ENCODE data around the gene BTG2.
"Not testable (repeated sequence)": the region's sequence is repeated elsewhere in the genome, so short reads cannot be mapped to it uniquely, and the experiment has no call there.

BTG2 gene

GRCh38 chr1:203296460-203297073, 8.8 kb upstream of the BTG2 start:
- Histone ChIP-seq H3K9me3 (replicated peaks in 1 of 2; ENCODE audit: control insufficient read depth in 2 of 2, insufficient read depth in 1 of 2, low read depth in 1 of 2, low read length in 2 of 2) (no peaks in the 10 kb centered on the region), H2AFZ (ENCODE audit: low read length) (no peak overlapping the region), H3K4me3 (ENCODE audit: low read length in 2 of 2) (no peak overlapping the region), H2BK120ac (ENCODE audit: low read depth, low read length) (no peak overlapping the region), H2BK15ac (ENCODE audit: low read length) (peak overlapping the region; percentile 62), H3K79me1 (ENCODE audit: low read depth, low read length) (no peaks in the 10 kb centered on the region), H3K23ac (ENCODE audit: low read depth, low read length, poor library complexity) (no peak overlapping the region), H3K27ac (replicated peaks; ENCODE audit: low read length) (no peak overlapping the region), H4K91ac (ENCODE audit: low read depth, low read length, poor library complexity) (no peak overlapping the region), H3K27me3 (ENCODE audit: control insufficient read depth in 3 of 3, insufficient read depth in 3 of 3, low read depth in 1 of 3, low read length in 3 of 3) (peaks cover 0 to 46% (median 2%) of the 10 kb centered on the region in 3 experiments), H3K14ac (ENCODE audit: low read length) (peak overlapping the region; percentile 17), H2BK12ac (ENCODE audit: low read length) (no peak overlapping the region), H4K8ac (ENCODE audit: low read depth, low read length) (no peak overlapping the region), H3K4me2 (ENCODE audit: insufficient read depth, low read length, poor library complexity, severe bottlenecking) (no peak overlapping the region), H3K36me3 (replicated peaks in 1 of 2; ENCODE audit: control insufficient read depth in 2 of 2, insufficient read depth in 2 of 2, low read length in 2 of 2) (no peaks in the 10 kb centered on the region), H3K4ac (ENCODE audit: low read length) (no peak overlapping the region), H2AK5ac (ENCODE audit: low read depth, low read length) (peak overlapping the region; percentile 23), H3K18ac (ENCODE audit: low read length) (peak overlapping the region; percentile 90), H3K9ac (ENCODE audit: low read depth, low read length, poor library complexity) (peak overlapping the region; percentile 39), H2BK5ac (ENCODE audit: low read length) (no peak overlapping the region), H3K4me1 (ENCODE audit: control insufficient read depth in 2 of 2, insufficient read depth in 1 of 2, low read depth in 1 of 2, low read length in 2 of 2) (peaks cover 0 to 1% of the 10 kb centered on the region in 2 donors)
- no CpG with 5 or more reads among the region's 7 CpGs for WGBS, 2 donors (ENCODE audit: extremely low coverage in 2 of 2, insufficient read length in 2 of 2, insufficient replicate concordance in 1 of 2)
- DNase-seq (ENCODE audit: low spot score) = no peak

- Histone ChIP-seq H3K36me3 (replicated peaks in 1 of 2; ENCODE audit: control insufficient read depth in 2 of 2, insufficient read depth in 2 of 2, low read length in 2 of 2) (no peaks in the 10 kb centered on the region), H3K27ac (replicated peaks; ENCODE audit: low read length) (no peak overlapping the region), H3K4me2 (ENCODE audit: insufficient read depth, low read length, poor library complexity, severe bottlenecking) (no peak overlapping the region), H3K79me1 (ENCODE audit: low read depth, low read length) (no peaks in the 10 kb centered on the region), H3K9me3 (replicated peaks in 1 of 2; ENCODE audit: control insufficient read depth in 2 of 2, insufficient read depth in 1 of 2, low read depth in 1 of 2, low read length in 2 of 2) (no peaks in the 10 kb centered on the region), H2BK120ac (ENCODE audit: low read depth, low read length) (no peak overlapping the region), H3K27me3 (ENCODE audit: control insufficient read depth in 3 of 3, insufficient read depth in 3 of 3, low read depth in 1 of 3, low read length in 3 of 3) (peaks cover 0 to 60% (median 8%) of the 10 kb centered on the region in 3 experiments), H4K91ac (ENCODE audit: low read depth, low read length, poor library complexity) (no peak overlapping the region), H2AK5ac (ENCODE audit: low read depth, low read length) (no peak overlapping the region), H3K4me3 (ENCODE audit: low read length in 2 of 2) (no peak overlapping the region), H3K4ac (ENCODE audit: low read length) (no peak overlapping the region), H2BK15ac (ENCODE audit: low read length) (no peak overlapping the region), H3K14ac (ENCODE audit: low read length) (no peak overlapping the region), H3K18ac (ENCODE audit: low read length) (no peak overlapping the region), H2BK12ac (ENCODE audit: low read length) (no peak overlapping the region), H3K9ac (ENCODE audit: low read depth, low read length, poor library complexity) (no peak overlapping the region), H3K23ac (ENCODE audit: low read depth, low read length, poor library complexity) (no peak overlapping the region), H4K8ac (ENCODE audit: low read depth, low read length) (no peak overlapping the region), H2AFZ (ENCODE audit: low read length) (no peak overlapping the region), H2BK5ac (ENCODE audit: low read length) (no peak overlapping the region), H3K4me1 (ENCODE audit: control insufficient read depth in 2 of 2, insufficient read depth in 1 of 2, low read depth in 1 of 2, low read length in 2 of 2) (peaks cover 0 to 1% of the 10 kb centered on the region in 2 donors)
- DNase-seq (ENCODE audit: low spot score) = no peak
- no CpG with 5 or more reads among the region's 4 CpGs for WGBS, 2 donors (ENCODE audit: extremely low coverage in 2 of 2, insufficient read length in 2 of 2, insufficient replicate concordance in 1 of 2)
Measured at GRCh38 chr1:203299169-203299568, 6.2 kb upstream of the BTG2 start.

GRCh38 chr1:203299719-203300429, 5.4 kb upstream of the BTG2 start:
- H3K27ac ChIP-seq (replicated peaks; ENCODE audit: low read length); H3K79me1 ChIP-seq (ENCODE audit: low read depth, low read length); H3K23ac ChIP-seq (ENCODE audit: low read depth, low read length, poor library complexity); H4K91ac ChIP-seq (ENCODE audit: low read depth, low read length, poor library complexity); H3K4ac ChIP-seq (ENCODE audit: low read length); H3K14ac ChIP-seq (ENCODE audit: low read length); H3K9me3 ChIP-seq (replicated peaks in 1 of 2; ENCODE audit: control insufficient read depth in 2 of 2, insufficient read depth in 1 of 2, low read depth in 1 of 2, low read length in 2 of 2); H3K4me1 ChIP-seq (ENCODE audit: control insufficient read depth in 2 of 2, insufficient read depth in 1 of 2, low read depth in 1 of 2, low read length in 2 of 2); H3K36me3 ChIP-seq (replicated peaks in 1 of 2; ENCODE audit: control insufficient read depth in 2 of 2, insufficient read depth in 2 of 2, low read length in 2 of 2); H2BK120ac ChIP-seq (ENCODE audit: low read depth, low read length); H2AFZ ChIP-seq (ENCODE audit: low read length); H3K18ac ChIP-seq (ENCODE audit: low read length); DNase-seq (ENCODE audit: low spot score); H2BK12ac ChIP-seq (ENCODE audit: low read length); H3K9ac ChIP-seq (ENCODE audit: low read depth, low read length, poor library complexity); H2AK5ac ChIP-seq (ENCODE audit: low read depth, low read length); H4K8ac ChIP-seq (ENCODE audit: low read depth, low read length); H2BK15ac ChIP-seq (ENCODE audit: low read length); H3K4me2 ChIP-seq (ENCODE audit: insufficient read depth, low read length, poor library complexity, severe bottlenecking); H3K4me3 ChIP-seq (ENCODE audit: low read length in 2 of 2); H2BK5ac ChIP-seq (ENCODE audit: low read length): not testable (repeated sequence)
- no CpG with 5 or more reads among the region's 8 CpGs for WGBS, 2 donors (ENCODE audit: extremely low coverage in 2 of 2, insufficient read length in 2 of 2, insufficient replicate concordance in 1 of 2)
- H3K27me3 ChIP-seq (ENCODE audit: control insufficient read depth in 3 of 3, insufficient read depth in 3 of 3, low read depth in 1 of 3, low read length in 3 of 3) = peaks cover 0 to 67% (median 12%) of the 10 kb centered on the region in 3 experiments

Data from neuronal stem cell (in vitro differentiated cells).